Endothelial cell (in vitro differentiated cells): ENCODE results near the gene KCNE2. TPM values are rescaled to one million over a fixed set of nuclear protein-coding genes. Genes with fewer than 3 reads are reported as not detected.

ENCODE experiments used
- DNase-seq: peaks from one replicate; pipeline ENCODE4 v3.0.0; 2021; ENCODE audit warnings: low spot score
- H3K27ac Mint-ChIP-seq: one replicate; pipeline ENCODE4 v1.8.0; 2021; ENCODE audit warnings: mixed read lengths, inconsistent platforms; ENCODE audit not compliant: unreplicated experiment
- H3K27me3 Mint-ChIP-seq: one replicate; pipeline ENCODE4 v1.8.0; 2021; ENCODE audit warnings: mild to moderate bottlenecking, moderate library complexity, mixed read lengths, inconsistent platforms; ENCODE audit not compliant: unreplicated experiment
- H3K36me3 Mint-ChIP-seq: one replicate; pipeline ENCODE4 v1.8.0; 2021; ENCODE audit warnings: mild to moderate bottlenecking, low read depth, mixed read lengths, inconsistent platforms; ENCODE audit not compliant: unreplicated experiment
- H3K4me1 Mint-ChIP-seq: one replicate; pipeline ENCODE4 v1.8.0; 2021; ENCODE audit warnings: mild to moderate bottlenecking, mixed read lengths, inconsistent platforms; ENCODE audit not compliant: unreplicated experiment
- H3K4me3 Mint-ChIP-seq: one replicate; pipeline ENCODE4 v1.8.0; 2021; ENCODE audit warnings: mild to moderate bottlenecking, mixed read lengths, inconsistent platforms; ENCODE audit not compliant: unreplicated experiment
- H3K9me3 Mint-ChIP-seq: one replicate; pipeline ENCODE4 v1.8.0; 2021; ENCODE audit warnings: mixed read lengths, inconsistent platforms; ENCODE audit not compliant: unreplicated experiment
- CTCF ChIP-seq: fragments of 200-600 bp; sonication (generic); IDR thresholded peaks from one replicate; pipeline ENCODE4 v1.5.0; 2021; ENCODE audit warnings: antibody characterized with exemption; ENCODE audit not compliant: unreplicated experiment
- total RNA-seq: library from RNA; stranded (reverse); fragmentation: NEBNext Ultra II Directional; extraction: Animal tissue kit (Norgen Biotek cat#: 25700); gene quantifications from one replicate; pipeline ENCODE4 v1.2.1, GENCODE V29; 2021; ENCODE audit not compliant: unreplicated experiment

The KCNE2 gene
- total RNA-seq, 1 donor from 2014 or later: not detected

DNA sequence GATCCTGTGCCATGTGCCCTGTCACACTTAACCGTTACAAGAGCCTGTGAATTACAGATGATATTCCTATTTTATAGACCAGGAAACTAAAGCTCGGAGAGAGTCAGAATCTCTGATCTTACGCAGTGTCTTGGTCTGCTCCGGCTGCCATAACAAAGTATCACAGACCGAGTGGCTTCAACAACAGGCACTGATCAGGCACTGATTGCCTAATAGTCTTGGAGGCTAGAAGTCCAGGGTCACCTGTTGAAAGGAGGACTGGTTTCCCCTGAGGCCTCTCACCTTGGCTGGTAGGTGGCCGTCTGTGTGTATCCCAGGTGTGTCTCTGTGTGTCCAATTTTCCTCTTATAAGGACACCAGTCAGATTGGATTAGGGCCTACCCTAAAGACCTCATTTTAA lies 31.5 kb upstream of the KCNE2 start:
- Mint-ChIP-seq H3K36me3 (no peaks in the 10 kb centered on the region), H3K4me1 (no peaks in the 10 kb centered on the region), H3K9me3 (no peaks in the 10 kb centered on the region), H3K27ac (no peak overlapping the region), H3K4me3 (no peak overlapping the region), H3K27me3 (peaks cover 8% of the 10 kb centered on the region)
- no peak for DNase-seq
- no peak for TF ChIP-seq CTCF

DNA sequence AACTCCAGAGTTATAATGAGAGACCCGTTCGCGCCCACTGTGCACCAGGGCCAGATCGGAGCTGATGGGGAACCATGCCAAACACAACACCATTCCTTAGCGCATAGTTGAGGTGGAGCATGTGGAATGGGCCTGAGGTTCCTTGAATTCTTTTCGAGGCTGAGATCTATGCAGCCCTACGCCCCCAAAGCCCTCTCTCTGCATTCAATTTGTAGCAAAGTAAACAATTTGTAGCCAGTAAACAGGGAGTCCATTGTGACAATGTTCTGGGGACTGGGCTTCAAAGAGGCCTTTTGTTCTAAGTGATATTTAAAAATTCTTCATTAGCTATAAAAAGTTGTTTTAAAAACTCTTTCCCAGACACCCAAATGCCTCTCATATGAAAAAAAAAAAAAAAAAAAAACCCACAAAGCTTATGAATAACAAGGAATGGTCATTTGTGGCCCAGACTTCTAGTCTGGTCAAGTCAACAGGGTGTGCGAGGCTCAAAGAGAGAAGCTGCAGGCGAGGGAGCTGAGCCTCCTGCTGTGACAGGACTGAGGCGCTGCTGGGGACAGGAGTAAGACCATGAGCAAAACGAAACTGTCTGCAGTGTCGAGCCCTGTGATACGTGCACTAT lies 30.6 kb upstream of the KCNE2 start:
- Mint-ChIP-seq H3K27me3 (peaks cover 10% of the 10 kb centered on the region), H3K9me3 (no peaks in the 10 kb centered on the region), H3K27ac (no peak overlapping the region), H3K36me3 (no peaks in the 10 kb centered on the region), H3K4me3 (no peak overlapping the region), H3K4me1 (no peaks in the 10 kb centered on the region)
- no peak for TF ChIP-seq CTCF
- no peak for DNase-seq

DNA sequence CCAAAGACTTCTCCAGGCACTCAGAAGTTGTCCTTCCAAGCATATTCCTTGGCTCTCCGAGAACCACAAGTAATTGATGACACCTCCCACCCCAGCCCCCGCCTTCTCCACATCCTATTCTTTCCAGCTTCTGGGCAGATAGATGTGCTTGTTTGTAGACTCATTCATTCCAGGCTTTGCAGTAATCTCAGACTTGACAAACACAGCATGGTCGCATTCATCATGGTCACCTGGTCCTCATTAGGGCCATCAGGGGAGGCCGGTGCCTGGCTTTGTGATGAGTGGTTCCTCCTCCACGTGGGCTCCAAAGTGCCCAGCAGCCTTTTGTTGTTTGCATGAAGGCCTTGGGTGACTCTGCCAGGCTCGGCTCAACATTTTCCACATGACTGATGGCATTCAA lies 28.5 kb upstream of the KCNE2 start:
- no peak overlapping the region for H3K27ac Mint-ChIP-seq
- no peak for TF ChIP-seq CTCF
- H3K27me3 Mint-ChIP-seq: peaks cover 5% of the 10 kb centered on the region
- H3K4me3 Mint-ChIP-seq: no peak overlapping the region
- H3K4me1 Mint-ChIP-seq: no peaks in the 10 kb centered on the region
- no peak for DNase-seq
- no peaks in the 10 kb centered on the region for H3K9me3 Mint-ChIP-seq
- H3K36me3 Mint-ChIP-seq: no peaks in the 10 kb centered on the region

GRCh38 chr21:34336245-34336644 lies 27.6 kb upstream of the KCNE2 start:
- Mint-ChIP-seq H3K4me1 (no peaks in the 10 kb centered on the region), H3K36me3 (no peaks in the 10 kb centered on the region), H3K27me3 (peaks cover 5% of the 10 kb centered on the region), H3K9me3 (no peaks in the 10 kb centered on the region), H3K27ac (no peak overlapping the region), H3K4me3 (no peak overlapping the region)
- no peak for TF ChIP-seq CTCF
- no peak for DNase-seq

DNA sequence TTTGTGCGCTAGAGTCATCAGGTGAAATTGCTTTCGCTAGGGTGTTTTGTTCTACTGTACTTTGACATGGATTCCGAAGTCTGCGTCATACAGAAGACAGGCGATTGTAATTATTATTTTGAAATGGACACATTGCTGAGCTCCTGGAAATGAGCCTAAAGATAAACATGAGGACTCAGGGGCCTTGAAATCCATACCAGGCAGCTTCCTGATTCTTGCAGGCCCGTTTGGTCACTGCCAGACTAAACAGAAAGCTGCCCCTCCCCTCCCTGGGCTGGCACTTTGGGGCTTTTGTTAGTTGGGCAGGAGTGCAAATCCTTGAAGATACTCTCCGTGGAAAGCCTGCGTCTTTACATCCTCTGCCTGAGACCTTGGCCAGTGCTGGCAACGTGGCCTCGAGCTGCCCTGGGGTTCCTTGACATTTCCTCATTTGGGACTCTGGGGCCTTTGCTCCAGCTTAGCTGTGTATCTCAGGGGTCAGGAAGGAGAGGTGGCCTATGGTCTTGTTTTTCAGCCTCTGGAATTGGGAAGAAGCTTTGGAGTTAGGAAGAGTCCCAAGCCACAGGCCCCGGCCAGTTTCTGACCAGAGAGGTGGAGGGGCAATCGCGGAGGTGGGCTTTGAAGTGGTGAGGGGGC lies 26.9 kb upstream of the KCNE2 start:
- Mint-ChIP-seq H3K9me3 (no peaks in the 10 kb centered on the region), H3K4me3 (no peak overlapping the region), H3K27ac (no peak overlapping the region), H3K36me3 (no peaks in the 10 kb centered on the region), H3K27me3 (peaks cover 5% of the 10 kb centered on the region), H3K4me1 (no peaks in the 10 kb centered on the region)
- no peak for TF ChIP-seq CTCF
- no peak for DNase-seq
